22Rv1 (cell line): ENCODE results near the gene PROK1.
"Not testable (repeated sequence)": the region's sequence is repeated elsewhere in the genome, so short reads cannot be mapped to it uniquely, and the experiment has no call there.

Experiments used
- ZFX ChIP-seq: fragments of 450-650 bp; IDR thresholded peaks from 2 replicates; pipeline ENCODE4 v1.6.1; 2017; ENCODE audit warnings: antibody characterized with exemption, borderline replicate concordance
- TF ChIP-seq, protein P1 (sequence below): fragments of 450-650 bp; IDR thresholded peaks from 2 replicates; pipeline ENCODE4 v1.5.1; 2017; ENCODE audit warnings: mild to moderate bottlenecking

DNA sequence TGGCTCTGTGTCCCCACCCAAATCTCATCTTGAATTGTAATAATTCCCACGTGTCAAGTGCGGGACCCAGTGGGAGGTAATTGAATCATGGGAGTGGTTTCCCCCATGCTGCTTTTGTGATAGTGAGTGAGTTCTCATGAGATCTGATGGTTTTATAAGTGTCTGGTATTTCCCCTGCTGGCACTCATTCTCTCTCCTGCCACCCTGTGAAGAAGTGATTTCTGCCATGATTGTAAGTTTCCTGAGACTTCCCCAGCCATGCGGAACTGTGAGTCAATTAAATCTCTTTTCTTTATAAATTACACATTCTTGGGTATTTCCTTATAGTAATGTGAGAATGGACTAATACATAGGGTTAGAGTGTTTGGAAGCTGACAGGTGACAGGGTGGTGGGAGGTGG, 11.1 kb upstream of the PROK1 start:
- TF ChIP-seq, protein P1, sequence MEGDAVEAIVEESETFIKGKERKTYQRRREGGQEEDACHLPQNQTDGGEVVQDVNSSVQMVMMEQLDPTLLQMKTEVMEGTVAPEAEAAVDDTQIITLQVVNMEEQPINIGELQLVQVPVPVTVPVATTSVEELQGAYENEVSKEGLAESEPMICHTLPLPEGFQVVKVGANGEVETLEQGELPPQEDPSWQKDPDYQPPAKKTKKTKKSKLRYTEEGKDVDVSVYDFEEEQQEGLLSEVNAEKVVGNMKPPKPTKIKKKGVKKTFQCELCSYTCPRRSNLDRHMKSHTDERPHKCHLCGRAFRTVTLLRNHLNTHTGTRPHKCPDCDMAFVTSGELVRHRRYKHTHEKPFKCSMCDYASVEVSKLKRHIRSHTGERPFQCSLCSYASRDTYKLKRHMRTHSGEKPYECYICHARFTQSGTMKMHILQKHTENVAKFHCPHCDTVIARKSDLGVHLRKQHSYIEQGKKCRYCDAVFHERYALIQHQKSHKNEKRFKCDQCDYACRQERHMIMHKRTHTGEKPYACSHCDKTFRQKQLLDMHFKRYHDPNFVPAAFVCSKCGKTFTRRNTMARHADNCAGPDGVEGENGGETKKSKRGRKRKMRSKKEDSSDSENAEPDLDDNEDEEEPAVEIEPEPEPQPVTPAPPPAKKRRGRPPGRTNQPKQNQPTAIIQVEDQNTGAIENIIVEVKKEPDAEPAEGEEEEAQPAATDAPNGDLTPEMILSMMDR, result not testable (repeated sequence)
- TF ChIP-seq ZFX, result not testable (repeated sequence)
